GM12874 (cell line): Measurements from ENCODE around the gene CD72.

ENCODE experiments used
- TF ChIP-seq, protein P1 (sequence below): IDR thresholded peaks from 2 replicates; pipeline ENCODE4 v1.5.1; 2011; ENCODE audit warnings: low read depth, mild to moderate bottlenecking, control low read depth, low read length, moderate library complexity; ENCODE audit not compliant: insufficient read depth

The CD72 gene

GRCh38 chr9:35570709-35571504, 47.3 kb downstream of the CD72 start:
- TF ChIP-seq, protein P1, sequence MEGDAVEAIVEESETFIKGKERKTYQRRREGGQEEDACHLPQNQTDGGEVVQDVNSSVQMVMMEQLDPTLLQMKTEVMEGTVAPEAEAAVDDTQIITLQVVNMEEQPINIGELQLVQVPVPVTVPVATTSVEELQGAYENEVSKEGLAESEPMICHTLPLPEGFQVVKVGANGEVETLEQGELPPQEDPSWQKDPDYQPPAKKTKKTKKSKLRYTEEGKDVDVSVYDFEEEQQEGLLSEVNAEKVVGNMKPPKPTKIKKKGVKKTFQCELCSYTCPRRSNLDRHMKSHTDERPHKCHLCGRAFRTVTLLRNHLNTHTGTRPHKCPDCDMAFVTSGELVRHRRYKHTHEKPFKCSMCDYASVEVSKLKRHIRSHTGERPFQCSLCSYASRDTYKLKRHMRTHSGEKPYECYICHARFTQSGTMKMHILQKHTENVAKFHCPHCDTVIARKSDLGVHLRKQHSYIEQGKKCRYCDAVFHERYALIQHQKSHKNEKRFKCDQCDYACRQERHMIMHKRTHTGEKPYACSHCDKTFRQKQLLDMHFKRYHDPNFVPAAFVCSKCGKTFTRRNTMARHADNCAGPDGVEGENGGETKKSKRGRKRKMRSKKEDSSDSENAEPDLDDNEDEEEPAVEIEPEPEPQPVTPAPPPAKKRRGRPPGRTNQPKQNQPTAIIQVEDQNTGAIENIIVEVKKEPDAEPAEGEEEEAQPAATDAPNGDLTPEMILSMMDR, result no peak

GRCh38 chr9:35569206-35569605, 49.0 kb downstream of the CD72 start:
- TF ChIP-seq, protein P1, result no peak

GRCh38 chr9:35568196-35568595, 50.0 kb downstream of the CD72 start:
- TF ChIP-seq, protein P1, result no peak

DNA sequence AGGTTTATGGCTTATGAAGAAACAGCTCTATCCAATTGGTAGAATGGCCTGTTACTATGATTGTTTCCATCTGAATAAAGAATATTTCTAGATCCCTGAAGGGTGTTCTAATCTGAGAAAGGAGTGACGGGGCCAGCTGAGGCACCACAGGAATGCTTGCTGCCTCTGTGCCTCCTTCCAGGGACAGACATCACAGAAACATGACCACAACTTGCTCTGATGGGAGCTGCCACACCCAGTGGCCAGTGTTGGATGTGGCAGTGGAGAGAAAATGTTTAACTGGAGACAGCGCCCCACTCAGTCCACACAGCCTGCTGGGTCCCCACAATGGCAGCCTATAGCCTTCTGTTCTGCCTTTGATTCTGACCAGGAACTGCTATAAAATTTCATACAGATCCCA, 51.8 kb downstream of the CD72 start:
- TF ChIP-seq, protein P1, result no peak

DNA sequence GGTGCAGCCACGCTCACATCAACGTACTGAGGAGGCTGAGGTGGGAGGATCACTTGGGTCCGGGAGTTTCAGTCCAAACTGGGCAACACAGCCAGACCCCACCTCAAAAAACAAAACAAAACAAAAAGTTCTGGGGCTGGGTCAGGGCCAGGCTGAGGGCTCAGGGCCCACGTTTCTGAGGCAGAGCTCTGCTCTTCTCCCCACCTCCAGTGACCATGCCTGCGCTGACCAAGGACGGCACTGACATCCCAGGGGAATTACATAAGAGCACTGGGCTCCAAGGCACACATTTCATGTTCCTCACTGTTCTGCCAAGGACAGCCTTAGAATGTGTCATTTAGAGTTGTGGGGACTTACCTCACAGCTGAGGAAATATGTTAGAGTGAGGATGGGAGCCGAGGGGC, 53.6 kb downstream of the CD72 start:
- TF ChIP-seq, protein P1, result no peak

DNA sequence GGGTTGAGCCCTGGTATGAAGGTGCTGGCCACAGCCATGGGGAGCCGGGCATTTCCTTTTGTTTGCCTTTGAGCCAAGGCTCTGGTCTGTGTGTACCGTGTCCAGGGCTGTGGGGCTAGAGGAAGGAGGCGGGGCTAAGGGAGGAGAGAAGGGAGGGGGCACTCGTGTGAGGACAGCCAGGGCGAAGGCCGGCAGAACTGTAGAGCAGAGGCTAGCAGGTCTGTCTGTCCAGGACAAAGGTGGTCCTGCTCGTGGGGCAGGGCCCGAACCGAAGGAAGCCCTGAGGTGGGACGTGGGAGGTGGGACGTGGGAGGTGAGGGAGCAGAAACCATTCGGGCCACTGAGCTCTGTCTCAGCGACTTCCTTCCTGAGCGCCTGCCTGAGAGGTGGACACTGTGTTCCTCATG, 54.4 kb downstream of the CD72 start:
- TF ChIP-seq, protein P1, result no peak

GRCh38 chr9:35562895-35563780, 55.1 kb downstream of the CD72 start:
- TF ChIP-seq, protein P1, result no peak
